CD4-positive, alpha-beta T cell treated with Interleukin-12 subunit alpha and Interleukin-12 subunit beta, for 1 hour (primary cell): ENCODE measurements around the gene ZNF862.
"Not testable (repeated sequence)": the region's sequence is repeated elsewhere in the genome, so short reads cannot be mapped to it uniquely, and the experiment has no call there.

Source experiments
- DNase-seq: peaks from one replicate; pipeline ENCODE4 v3.0.0-alpha.2; 2020

Gene ZNF862

GRCh38 chr7:149882248-149883047 is 44.3 kb downstream of the ZNF862 start:
- no peak for DNase-seq

GRCh38 chr7:149883048-149883438 is 44.9 kb downstream of the ZNF862 start:
- DNase-seq = no peak

GRCh38 chr7:149883452-149883861 is 45.3 kb downstream of the ZNF862 start:
- DNase-seq = peak; percentile 61

GRCh38 chr7:149884016-149884415 is 45.8 kb downstream of the ZNF862 start:
- no peak for DNase-seq

- DNase-seq = no peak
Measured at GRCh38 chr7:149884541-149884940, 46.4 kb downstream of the ZNF862 start.

- DNase-seq = no peak
Measured at GRCh38 chr7:149885191-149886017, 47.2 kb downstream of the ZNF862 start.

- DNase-seq = no peak
Measured at GRCh38 chr7:149886018-149886415, 47.8 kb downstream of the ZNF862 start.

GRCh38 chr7:149887311-149887710 is 49.1 kb downstream of the ZNF862 start:
- no peak for DNase-seq

- DNase-seq = not testable (repeated sequence)
Measured at GRCh38 chr7:149890715-149891114, 52.5 kb downstream of the ZNF862 start.

- not testable (repeated sequence) for DNase-seq
Measured at GRCh38 chr7:149894957-149895356, 56.8 kb downstream of the ZNF862 start.

GRCh38 chr7:149907776-149908376 is 69.7 kb downstream of the ZNF862 start:
- not testable (repeated sequence) for DNase-seq

- not testable (repeated sequence) for DNase-seq
Measured at GRCh38 chr7:149910219-149910618, 72.0 kb downstream of the ZNF862 start.

- not testable (repeated sequence) for DNase-seq
Measured at GRCh38 chr7:149912126-149912525, 74.0 kb downstream of the ZNF862 start.
